Erythroblast (primary cell): ENCODE results near the gene CHMP6.

Source experiments
- GATA1 ChIP-seq: IDR thresholded peaks from 2 replicates; pipeline ENCODE4 v1.6.1; 2011; ENCODE audit warnings: low read depth, mild to moderate bottlenecking, control low read depth, low read length, moderate library complexity
- POLR2A ChIP-seq: IDR thresholded peaks from 2 replicates; pipeline ENCODE4 v1.6.1; 2011; ENCODE audit warnings: mild to moderate bottlenecking, low read length

- TF ChIP-seq POLR2A (no peak), GATA1 (no peak)
Observed at GRCh38 chr17:80981929-80982425, 9.7 kb upstream of the CHMP6 start.
